Adrenal gland (tissue), 5 donors: Measurements from ENCODE around the gene C3orf52.

ENCODE experiments used
- CTCF ChIP-seq, 6 experiments: fragments of 450-650 bp in 4 of 6; fragments of 200-600 bp in 2 of 6; sonication (generic) in 1 of 6; IDR thresholded peaks; 1 replicate in 5 of 6; 2 replicates in 1 of 6; pipeline versions ENCODE4 v1.5.1 to v1.8.0; 2016 to 2021; ENCODE audit warnings: antibody characterized with exemption in 6 of 6, mild to moderate bottlenecking in 2 of 6, moderate library complexity in 1 of 6
- POLR2A ChIP-seq, 2 donors: fragments of 450-650 bp; IDR thresholded peaks; one replicate each; pipeline ENCODE4 v1.6.1; 2017; ENCODE audit warnings: antibody characterized with exemption in 2 of 2, mild to moderate bottlenecking in 2 of 2, moderate library complexity in 1 of 2
- donor health status: DM: no; HTN: no; CAD: no.

GRCh38 chr3:112116748-112117186, 30.6 kb downstream of the C3orf52 start:
- TF ChIP-seq CTCF (IDR thresholded peaks at IDR 0.05) (no peak), POLR2A (IDR thresholded peaks at IDR 0.05) (no peak)
